Right atrium auricular region (tissue), 2 donors: ENCODE data around the gene SAG. TPM values are rescaled to one million over a fixed set of nuclear protein-coding genes. Genes with fewer than 3 reads are reported as not detected.

Experiments
- DNase-seq: peaks from one replicate; pipeline ENCODE4 v3.0.0-alpha.2; 2019; ENCODE audit warnings: low spot score
- H3K27ac ChIP-seq, 2 donors: fragments of 200-600 bp; sonication (generic); 1 replicate in 1 of 2; 2 replicates in 1 of 2; pipeline ENCODE4 v1.5.1; 2016 to 2019
- H3K27me3 ChIP-seq, 2 donors: fragments of 200-600 bp; sonication (generic); one replicate each; pipeline versions ENCODE4 v1.5.1 to v1.6.0; 2017 to 2019
- H3K36me3 ChIP-seq: fragments of 200-600 bp; sonication (generic); one replicate; pipeline ENCODE4 v1.5.1; 2016
- H3K4me1 ChIP-seq, 2 donors: fragments of 200-600 bp; sonication (generic); one replicate each; pipeline versions ENCODE4 v1.5.1 to v1.6.0; 2017 to 2019
- H3K4me3 ChIP-seq, 2 donors: fragments of 200-600 bp; sonication (generic); 1 replicate in 1 of 2; 2 replicates in 1 of 2; pipeline ENCODE4 v1.5.1; 2017 to 2019; ENCODE audit warnings: mild to moderate bottlenecking in 1 of 2, moderate library complexity in 1 of 2
- H3K9me3 ChIP-seq, 2 donors: fragments of 200-600 bp; sonication (generic); one replicate each; pipeline ENCODE4 v1.5.1; 2019
- total RNA-seq, 2 donors: library from RNA; depleted of rRNA; stranded (reverse); fragments of >200 nt; gene quantifications; one replicate each; pipeline ENCODE4 v1.1.0, GENCODE V29; 2016
- TF ChIP-seq, protein P1 (sequence below), 2 donors: fragments of 200-600 bp; sonication (generic); IDR thresholded peaks; one replicate each; pipeline ENCODE4 v1.5.1; 2019; ENCODE audit warnings: antibody characterized with exemption in 2 of 2

The SAG gene
- total RNA-seq, 2 donors from 2014 or later, result 2.9 TPM; not detected in 1

DNA sequence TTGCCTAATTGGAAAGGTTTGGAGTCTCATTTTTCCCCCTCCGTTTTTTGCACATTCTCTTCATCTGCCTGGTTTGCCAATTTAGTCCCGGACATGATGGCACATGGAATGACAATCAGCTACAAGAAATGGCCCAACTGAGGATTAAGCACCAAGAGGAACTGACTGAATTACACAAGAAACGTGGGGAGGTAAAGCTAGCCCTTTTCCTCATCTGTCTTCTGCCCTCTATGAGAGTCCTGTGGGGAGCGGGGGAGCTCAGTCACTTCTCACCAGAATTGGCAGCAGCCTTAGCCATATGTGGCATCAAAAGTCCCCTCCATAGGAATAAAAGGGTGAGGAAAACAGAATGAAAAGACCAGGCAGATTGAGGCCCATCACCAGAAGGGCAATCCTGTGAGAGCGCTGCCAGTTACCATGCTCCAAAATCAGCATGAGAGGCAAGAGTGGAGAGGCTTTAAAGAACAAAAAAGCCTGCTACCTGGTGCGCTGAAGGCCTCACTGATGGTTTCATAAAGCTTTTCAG lies 44.5 kb upstream of the SAG start:
- Histone ChIP-seq H3K36me3 (peaks cover 60% of the 10 kb centered on the region), H3K4me1 (no peaks in the 10 kb centered on the region), H3K4me3 (no peak overlapping the region), H3K9me3 (no peaks in the 10 kb centered on the region), H3K27me3 (no peaks in the 10 kb centered on the region), H3K27ac (no peak overlapping the region)
- TF ChIP-seq, protein P1, sequence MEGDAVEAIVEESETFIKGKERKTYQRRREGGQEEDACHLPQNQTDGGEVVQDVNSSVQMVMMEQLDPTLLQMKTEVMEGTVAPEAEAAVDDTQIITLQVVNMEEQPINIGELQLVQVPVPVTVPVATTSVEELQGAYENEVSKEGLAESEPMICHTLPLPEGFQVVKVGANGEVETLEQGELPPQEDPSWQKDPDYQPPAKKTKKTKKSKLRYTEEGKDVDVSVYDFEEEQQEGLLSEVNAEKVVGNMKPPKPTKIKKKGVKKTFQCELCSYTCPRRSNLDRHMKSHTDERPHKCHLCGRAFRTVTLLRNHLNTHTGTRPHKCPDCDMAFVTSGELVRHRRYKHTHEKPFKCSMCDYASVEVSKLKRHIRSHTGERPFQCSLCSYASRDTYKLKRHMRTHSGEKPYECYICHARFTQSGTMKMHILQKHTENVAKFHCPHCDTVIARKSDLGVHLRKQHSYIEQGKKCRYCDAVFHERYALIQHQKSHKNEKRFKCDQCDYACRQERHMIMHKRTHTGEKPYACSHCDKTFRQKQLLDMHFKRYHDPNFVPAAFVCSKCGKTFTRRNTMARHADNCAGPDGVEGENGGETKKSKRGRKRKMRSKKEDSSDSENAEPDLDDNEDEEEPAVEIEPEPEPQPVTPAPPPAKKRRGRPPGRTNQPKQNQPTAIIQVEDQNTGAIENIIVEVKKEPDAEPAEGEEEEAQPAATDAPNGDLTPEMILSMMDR (IDR thresholded peaks at IDR 0.05), result no peak
- no peak for DNase-seq

DNA sequence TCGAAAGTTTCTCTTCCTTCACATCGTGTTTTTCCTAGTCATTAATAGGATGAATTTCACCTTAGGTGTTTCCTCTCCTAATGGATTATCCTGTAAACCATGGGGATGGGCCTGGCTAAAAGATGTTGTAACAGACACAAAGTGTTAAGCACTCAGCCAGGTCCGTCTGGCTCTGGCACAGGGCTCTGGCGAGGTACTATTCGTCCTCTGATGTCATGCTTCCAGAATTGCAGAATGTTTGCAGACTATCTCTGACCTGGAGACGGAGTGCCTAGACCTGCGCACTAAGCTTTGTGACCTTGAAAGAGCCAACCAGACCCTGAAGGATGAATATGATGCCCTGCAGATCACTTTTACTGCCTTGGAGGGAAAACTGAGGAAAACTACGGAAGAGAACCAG lies 42.9 kb upstream of the SAG start:
- Histone ChIP-seq H3K36me3 (peaks cover 67% of the 10 kb centered on the region), H3K9me3 (no peaks in the 10 kb centered on the region)
- TF ChIP-seq, protein P1 (IDR thresholded peaks at IDR 0.05), result no peak

DNA sequence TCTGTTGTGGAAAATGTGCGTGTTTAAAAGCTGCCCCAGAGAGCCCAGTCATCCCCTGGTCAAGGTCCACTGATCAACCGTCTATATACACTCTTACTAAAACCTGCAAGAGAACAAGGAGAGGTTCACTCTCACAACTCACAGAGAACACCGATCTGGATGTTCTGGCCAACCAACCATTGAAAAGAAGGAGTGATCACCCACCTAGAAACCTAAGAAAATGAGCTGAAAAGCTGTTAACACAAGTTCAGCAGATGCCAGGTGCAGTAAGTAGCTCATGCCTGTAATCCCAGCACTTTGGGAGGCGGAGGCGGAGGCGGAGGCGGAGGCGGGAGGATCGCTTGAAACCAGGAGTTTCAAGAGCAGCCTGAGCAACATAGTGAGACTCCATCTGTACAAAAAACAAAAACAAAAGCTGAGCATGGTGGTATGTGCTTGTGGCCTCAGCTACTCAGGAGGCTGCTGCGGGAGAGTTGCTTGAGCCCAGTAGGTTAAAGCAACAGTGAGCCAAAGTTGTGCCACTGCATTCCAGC lies 41.7 kb upstream of the SAG start:
- TF ChIP-seq, protein P1 (IDR thresholded peaks at IDR 0.05), result no peak
- H3K27ac ChIP-seq, result no peak overlapping the region
- H3K27me3 ChIP-seq, result no peaks in the 10 kb centered on the region
- no peak for DNase-seq
- H3K36me3 ChIP-seq, result peaks cover 70% of the 10 kb centered on the region
- H3K9me3 ChIP-seq, result no peaks in the 10 kb centered on the region
- H3K4me1 ChIP-seq, result no peaks in the 10 kb centered on the region
- H3K4me3 ChIP-seq, result no peak overlapping the region

More for the DNA sequence above, 42.9 kb upstream of the SAG start:
- H3K27ac ChIP-seq, result no peak overlapping the region
- DNase-seq, result no peak
- H3K27me3 ChIP-seq, result no peaks in the 10 kb centered on the region
- no peaks in the 10 kb centered on the region for H3K4me1 ChIP-seq
- no peak overlapping the region for H3K4me3 ChIP-seq

- Histone ChIP-seq H3K4me1 (no peaks in the 10 kb centered on the region), H3K9me3 (no peaks in the 10 kb centered on the region), H3K27ac (no peak overlapping the region), H3K27me3 (no peaks in the 10 kb centered on the region), H3K4me3 (no peak overlapping the region), H3K36me3 (peaks cover 74% of the 10 kb centered on the region)
- no peak for DNase-seq
- TF ChIP-seq, protein P1 (IDR thresholded peaks at IDR 0.05), result no peak
These were observed 41.1 kb upstream of the SAG start for GRCh38 chr2:233266481-233266880.

DNA sequence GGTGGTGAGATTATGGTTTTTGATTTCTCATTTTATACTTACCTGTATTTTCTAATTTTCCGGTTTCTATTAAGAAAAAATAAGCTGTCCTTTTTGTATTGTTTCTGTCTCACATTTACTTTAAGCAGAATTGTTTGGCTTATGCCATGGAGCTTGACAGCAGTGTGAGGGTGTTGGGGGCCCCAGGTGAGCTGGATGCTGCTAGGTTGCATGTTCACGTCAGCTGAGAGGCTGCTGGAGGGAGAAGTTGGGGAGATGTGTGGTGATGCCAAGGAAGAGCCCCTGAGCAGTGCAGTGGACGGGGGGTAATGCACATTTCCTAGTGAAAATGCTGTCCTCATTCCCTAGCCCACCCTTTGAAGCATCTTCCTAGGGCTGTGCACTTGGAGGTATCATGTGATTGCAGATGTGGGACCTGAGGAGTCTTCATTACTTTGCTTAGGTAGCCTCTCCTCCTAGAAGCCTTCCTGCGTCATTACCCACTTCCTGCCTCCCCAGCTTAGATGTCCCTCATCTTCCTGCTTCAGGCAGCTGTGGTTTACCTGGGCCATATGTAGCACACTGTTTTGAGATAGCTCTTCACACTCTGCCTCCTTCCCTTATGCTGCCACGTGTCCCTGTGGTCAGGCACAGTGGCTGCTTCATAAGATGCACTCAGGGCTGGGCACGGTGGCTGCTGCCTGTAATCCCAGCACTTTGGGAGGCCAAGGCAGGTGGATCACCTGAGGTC lies 39.9 kb upstream of the SAG start:
- no peaks in the 10 kb centered on the region for H3K9me3 ChIP-seq
- TF ChIP-seq, protein P1 (IDR thresholded peaks at IDR 0.05), result no peak
- no peaks in the 10 kb centered on the region for H3K4me1 ChIP-seq
- H3K27ac ChIP-seq, result no peak overlapping the region
- H3K27me3 ChIP-seq, result no peaks in the 10 kb centered on the region
- H3K4me3 ChIP-seq, result no peak overlapping the region
- DNase-seq, result no peak
- peaks cover 69% of the 10 kb centered on the region for H3K36me3 ChIP-seq
